HCT116 (cell line): Measurements from ENCODE around the gene ZBTB20. TPM values are rescaled to one million over a fixed set of nuclear protein-coding genes. Genes with fewer than 3 reads are reported as not detected.

ENCODE experiments used
- ATAC-seq: fragments of 200-7000 bp; cut with Tn5 transposase; 2 replicates; pipeline ENCODE4 v1.9.1; 2020; ENCODE audit warnings: mild to moderate bottlenecking, moderate library complexity
- BruUV-seq: library from RNA; stranded (reverse); fragments of 400-500 nt; replicated peaks from 2 replicates; lab custom pipeline; 2021; lab: Mats Ljungman, UMichigan
- CTCF ChIA-PET: fragments of 300-600 bp; sonication (Branson Sonifier 250); formaldehyde crosslinking; loops from one replicate; lab custom pipeline; 2021; ENCODE audit warnings: antibody characterized with exemption; lab: Charles Lee
- POLR2A ChIA-PET: fragments of 300-600, 350-600 bp; sonication (Branson Sonifier 250); formaldehyde crosslinking; loops from one replicate; lab custom pipeline; 2021; ENCODE audit warnings: antibody characterized with exemption; lab: Charles Lee
- RAD21 ChIA-PET, 2 experiments: fragments of 300-600 bp; sonication (Branson Sonifier 250); formaldehyde crosslinking; loops; one replicate each; lab custom pipeline; 2023; ENCODE audit warnings: low total read pairs in 2 of 2; ENCODE audit not compliant: uncharacterized antibody in 2 of 2, unreplicated experiment in 2 of 2, low non-redundant PET in 1 of 2; lab: Charles Lee
- DNase-seq: peaks from one replicate; pipeline ENCODE4 v3.0.0-alpha.2; 2010; ENCODE audit warnings: low read depth, low spot score
- H2AFZ ChIP-seq: fragments of 200-600 bp; shearing (Covaris generic), sonication (generic); 2 replicates; pipeline ENCODE4 v1.6.1; 2017; ENCODE audit warnings: low read depth, mixed run types, mixed read lengths, antibody characterized with exemption, low read length; ENCODE audit not compliant: poor library complexity, severe bottlenecking
- H3K27ac ChIP-seq: 2 replicates; pipeline ENCODE4 v1.5.1; 2012; ENCODE audit warnings: low read depth, low read length
- H3K27me3 ChIP-seq: fragments of 200-600 bp; sonication (generic); 2 replicates; pipeline ENCODE4 v1.6.1; 2016; ENCODE audit warnings: mixed run types, low read length, mixed read lengths; ENCODE audit not compliant: insufficient read depth
- H3K36me3 ChIP-seq, 2 experiments: fragments of 200-500 bp in 1 of 2; fragments of 200-600 bp in 1 of 2; sonication (Bioruptor generic) in 1 of 2; sonication (generic) in 1 of 2; 2 replicates each; pipeline versions ENCODE4 v1.5.1 to v1.6.1; 2014 to 2016; ENCODE audit warnings: low read length in 2 of 2, inconsistent platforms in 1 of 2, mixed read lengths in 1 of 2, mixed run types in 1 of 2; ENCODE audit not compliant: insufficient read depth in 2 of 2, control insufficient read depth in 1 of 2
- H3K4me1 ChIP-seq, 2 experiments: fragments of 200-600 bp in 1 of 2; sonication (generic) in 1 of 2; 2 replicates each; pipeline versions ENCODE4 v1.5.1 to v1.6.1; 2012 to 2017; ENCODE audit warnings: low read length in 2 of 2, inconsistent platforms in 1 of 2, mild to moderate bottlenecking in 1 of 2, mixed read lengths in 1 of 2, mixed run types in 1 of 2, moderate library complexity in 1 of 2; ENCODE audit not compliant: insufficient read depth in 2 of 2, control insufficient read depth in 1 of 2
- H3K4me2 ChIP-seq: fragments of 200-600 bp; sonication (generic); 2 replicates; pipeline ENCODE4 v1.6.1; 2017; ENCODE audit warnings: mixed run types, low read length, mixed read lengths
- H3K4me3 ChIP-seq, 2 experiments: fragments of 200-600 bp in 1 of 2; sonication (generic) in 1 of 2; replicated peaks in 1 of 2; 2 replicates each; pipeline ENCODE4 v1.5.1; 2011 to 2016; ENCODE audit warnings: low read length in 2 of 2, control low read depth in 1 of 2, low read depth in 1 of 2, mild to moderate bottlenecking in 1 of 2, mixed read lengths in 1 of 2, mixed run types in 1 of 2
- H3K79me2 ChIP-seq: fragments of 200-600 bp; sonication (generic); 2 replicates; pipeline ENCODE4 v1.6.1; 2017; ENCODE audit warnings: mild to moderate bottlenecking, mixed run types, low read length, moderate library complexity, mixed read lengths; ENCODE audit not compliant: insufficient read depth
- H3K9ac ChIP-seq: fragments of 200-600 bp; sonication (generic); 2 replicates; pipeline ENCODE4 v1.6.1; 2016; ENCODE audit warnings: low read length, mixed read lengths
- H3K9me2 ChIP-seq: fragments of 200-600 bp; sonication (generic), shearing (Covaris generic); 2 replicates; pipeline ENCODE4 v1.6.1; 2017; ENCODE audit warnings: mixed run types, mild to moderate bottlenecking, moderate library complexity; ENCODE audit not compliant: insufficient read depth
- H3K9me3 ChIP-seq, 2 experiments: fragments of 200-500 bp in 1 of 2; fragments of 200-600 bp in 1 of 2; sonication (Bioruptor generic) in 1 of 2; sonication (generic) in 1 of 2; 2 replicates each; pipeline ENCODE4 v1.6.1; 2014 to 2017; ENCODE audit warnings: low read length in 2 of 2, mixed read lengths in 2 of 2, inconsistent platforms in 1 of 2, low read depth in 1 of 2, mild to moderate bottlenecking in 1 of 2, mixed run types in 1 of 2, moderate library complexity in 1 of 2; ENCODE audit not compliant: control insufficient read depth in 1 of 2, insufficient read depth in 1 of 2
- H4K20me1 ChIP-seq: fragments of 200-600 bp; sonication (generic), shearing (Covaris generic); 2 replicates; pipeline ENCODE4 v1.6.1; 2017; ENCODE audit warnings: mixed run types, mild to moderate bottlenecking, moderate library complexity; ENCODE audit not compliant: insufficient read depth
- CTCF ChIP-seq, 3 experiments: fragments of 200-600 bp in 1 of 3; sonication (generic) in 1 of 3; IDR thresholded peaks in 2 of 3; conservative IDR thresholded peaks in 1 of 3; 2 replicates each; pipeline ENCODE4 v1.5.1; 2012 to 2017; ENCODE audit warnings: low read depth in 2 of 3, low read length in 2 of 3, antibody characterized with exemption in 1 of 3, borderline replicate concordance in 1 of 3, control low read depth in 1 of 3, mild to moderate bottlenecking in 1 of 3, mixed read lengths in 1 of 3, mixed run types in 1 of 3, moderate library complexity in 1 of 3; ENCODE audit not compliant: insufficient read depth in 1 of 3
- EGR1 ChIP-seq: IDR thresholded peaks from 2 replicates; pipeline ENCODE4 v1.6.1; 2012; ENCODE audit warnings: low read depth
- EZH2 ChIP-seq: fragments of 200-600 bp; sonication (generic); IDR thresholded peaks from 2 replicates; pipeline ENCODE4 v1.6.1; 2017; ENCODE audit warnings: antibody characterized with exemption, mixed run types
- EZH2phosphoT487 ChIP-seq: fragments of 200-600 bp; IDR thresholded peaks from 2 replicates; pipeline ENCODE4 v1.6.1; 2018; ENCODE audit warnings: antibody characterized with exemption, borderline replicate concordance
- FOSL1 ChIP-seq: IDR thresholded peaks from 2 replicates; pipeline ENCODE4 v1.6.1; 2012; ENCODE audit warnings: low read depth
- JUND ChIP-seq: IDR thresholded peaks from 2 replicates; pipeline ENCODE4 v1.6.1; 2012
- POLR2A ChIP-seq: IDR thresholded peaks from 2 replicates; pipeline ENCODE4 v1.7.0; 2011; ENCODE audit warnings: borderline replicate concordance; ENCODE audit not compliant: insufficient read depth, insufficient read length; ENCODE audit errors: extremely low read depth
- RAD21 ChIP-seq: IDR thresholded peaks from 2 replicates; pipeline ENCODE4 v1.6.1; 2012; ENCODE audit warnings: low read depth, mild to moderate bottlenecking
- SIN3A ChIP-seq: IDR thresholded peaks from 2 replicates; pipeline ENCODE4 v1.6.1; 2012; ENCODE audit warnings: low read depth
- SRF ChIP-seq: IDR thresholded peaks from 2 replicates; pipeline ENCODE4 v1.6.1; 2012; ENCODE audit warnings: low read depth
- YY1 ChIP-seq: IDR thresholded peaks from 2 replicates; pipeline ENCODE4 v1.6.1; 2011; ENCODE audit warnings: low read length, low read depth, moderate library complexity, mild to moderate bottlenecking; ENCODE audit not compliant: insufficient replicate concordance; ENCODE audit errors: extremely low read depth
- ZBTB33 ChIP-seq: IDR thresholded peaks from 2 replicates; pipeline ENCODE4 v1.6.1; 2011; ENCODE audit warnings: mild to moderate bottlenecking, low read length, moderate library complexity; ENCODE audit not compliant: insufficient replicate concordance; ENCODE audit errors: extremely low read depth
- ZFX ChIP-seq: fragments of 450-650 bp; IDR thresholded peaks from 2 replicates; pipeline ENCODE4 v1.6.1; 2017
- ZNF274 ChIP-seq: fragments of 200-500 bp; sonication (Bioruptor generic); IDR thresholded peaks from 2 replicates; pipeline ENCODE4 v1.6.1; 2014; ENCODE audit warnings: mild to moderate bottlenecking, low read depth, low read length, inconsistent platforms
- intact Hi-C: fragments of 100-400 bp; cut with micrococcal nuclease; formaldehyde crosslinking; loops from 2 replicates; pipeline ENCODE4 v1.10.0; 2022
- total RNA-seq: library from RNA; stranded (reverse); gene quantifications from one replicate; pipeline ENCODE4 v1.2.1, GENCODE V29; 2021; ENCODE audit not compliant: unreplicated experiment

Gene ZBTB20
- total RNA-seq, 1 experiment from 2014 or later: 42.1 TPM

GRCh38 chr3:114417265-114417664 lies 729.8 kb downstream of the ZBTB20 start:
- no TSS peak for BruUV-seq
- peaks cover 23 to 66% of the 10 kb centered on the region in 2 experiments for H3K4me1 ChIP-seq
- ChIA-PET RAD21 (no interaction called here), POLR2A (no interaction called here), CTCF (no interaction called here)
- no peak overlapping the region for H3K4me3 ChIP-seq
- H3K27me3 ChIP-seq: no peaks in the 10 kb centered on the region
- no peak overlapping the region for H2AFZ ChIP-seq
- no peaks in the 10 kb centered on the region for H3K9me3 ChIP-seq
- no peaks in the 10 kb centered on the region for H3K36me3 ChIP-seq
- intact Hi-C loops: no loop called here
- H3K79me2 ChIP-seq: peaks cover 95% of the 10 kb centered on the region
- no peak for TF ChIP-seq POLR2A
- no peak for TF ChIP-seq YY1
- no peak for TF ChIP-seq SIN3A
- TF ChIP-seq EZH2: no peak
- no peak for TF ChIP-seq ZNF274
- no peak for TF ChIP-seq ZBTB33
- no peak for TF ChIP-seq ZFX
- TF ChIP-seq RAD21: no peak
- TF ChIP-seq CTCF (IDR thresholded peaks at IDR 0.05 in 2 of 3, conservative IDR thresholded peaks at IDR 0.05 in 1 of 3; ENCODE audit: borderline replicate concordance in 1 of 3, insufficient read depth in 1 of 3, low read depth in 2 of 3, low read length in 2 of 3): no peak
- TF ChIP-seq EGR1: no peak
- TF ChIP-seq JUND: no peak
- no peak for TF ChIP-seq EZH2phosphoT487
- TF ChIP-seq SRF: no peak
- TF ChIP-seq FOSL1: no peak
- H3K9ac ChIP-seq: no peak overlapping the region
- no peak overlapping the region for H3K4me2 ChIP-seq
- H4K20me1 ChIP-seq: no peaks in the 10 kb centered on the region
- no peak for ATAC-seq
- DNase-seq: no peak
- no peaks in the 10 kb centered on the region for H3K9me2 ChIP-seq
- H3K27ac ChIP-seq: no peak overlapping the region
